ENCODE data around the gene APBA2.
A peak's percentile ranks its signal among the peaks of the same experiment; 100 is the strongest.

APBA2 gene

DNA sequence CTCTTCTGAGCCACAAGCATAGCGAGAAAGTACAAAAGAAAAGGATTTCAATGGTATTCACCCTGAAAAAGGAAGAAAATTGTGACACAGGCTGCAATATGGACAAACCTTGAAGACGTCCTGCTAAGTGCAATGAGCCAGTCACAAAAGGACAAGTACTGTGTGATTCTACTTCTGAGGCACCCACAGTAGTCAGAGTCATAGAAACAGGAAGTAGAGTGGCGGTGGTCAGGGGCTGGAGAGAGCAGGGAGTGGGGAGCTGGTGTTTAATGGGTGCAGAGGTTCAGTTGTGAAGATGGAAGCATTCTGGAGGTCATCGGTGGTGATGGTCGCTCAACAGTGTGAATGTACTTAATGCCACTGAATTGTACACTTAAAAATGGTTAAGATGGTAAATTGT lies 180.5 kb downstream of the APBA2 start:
- DNase-seq: no peak

DNA sequence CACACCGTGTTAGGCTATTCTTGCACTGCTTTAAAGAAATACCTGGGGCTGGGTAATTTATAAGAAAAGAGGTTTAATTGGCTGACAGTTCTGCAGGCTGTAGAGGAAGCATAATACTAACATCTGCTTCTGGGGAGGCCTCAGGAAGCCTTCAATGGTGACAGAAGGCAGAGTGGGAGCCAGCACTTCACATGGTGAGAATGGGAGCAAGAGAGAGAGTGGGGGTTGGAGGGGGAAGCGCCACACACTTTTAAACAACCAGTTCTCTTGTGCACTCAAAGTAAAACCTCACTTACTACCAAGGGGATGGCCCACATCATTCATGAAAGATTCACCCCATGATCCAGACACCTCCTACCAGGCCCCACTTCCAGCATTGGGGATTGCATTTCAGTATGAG lies 181.1 kb downstream of the APBA2 start:
- no peak for DNase-seq

DNA sequence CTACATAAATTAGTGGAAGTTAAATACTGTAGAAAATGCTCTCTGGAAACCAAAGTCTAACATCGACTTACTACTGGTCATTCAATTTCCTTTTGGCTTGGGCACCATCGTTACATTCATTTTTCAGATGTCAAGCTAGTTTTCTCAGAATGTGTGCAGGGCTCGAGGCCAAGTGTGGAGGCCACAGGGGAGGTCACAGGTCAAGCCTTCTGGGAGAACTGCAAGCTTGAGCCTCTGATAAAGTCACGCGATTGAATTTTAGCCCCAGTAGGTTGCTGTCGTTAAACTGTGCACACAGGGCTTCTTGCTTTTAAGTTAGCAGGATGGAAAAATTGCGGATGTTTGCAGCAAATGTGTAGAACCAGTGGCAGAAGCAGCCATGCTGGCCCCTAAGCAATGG lies 182.2 kb downstream of the APBA2 start:
- no peak for DNase-seq

DNA sequence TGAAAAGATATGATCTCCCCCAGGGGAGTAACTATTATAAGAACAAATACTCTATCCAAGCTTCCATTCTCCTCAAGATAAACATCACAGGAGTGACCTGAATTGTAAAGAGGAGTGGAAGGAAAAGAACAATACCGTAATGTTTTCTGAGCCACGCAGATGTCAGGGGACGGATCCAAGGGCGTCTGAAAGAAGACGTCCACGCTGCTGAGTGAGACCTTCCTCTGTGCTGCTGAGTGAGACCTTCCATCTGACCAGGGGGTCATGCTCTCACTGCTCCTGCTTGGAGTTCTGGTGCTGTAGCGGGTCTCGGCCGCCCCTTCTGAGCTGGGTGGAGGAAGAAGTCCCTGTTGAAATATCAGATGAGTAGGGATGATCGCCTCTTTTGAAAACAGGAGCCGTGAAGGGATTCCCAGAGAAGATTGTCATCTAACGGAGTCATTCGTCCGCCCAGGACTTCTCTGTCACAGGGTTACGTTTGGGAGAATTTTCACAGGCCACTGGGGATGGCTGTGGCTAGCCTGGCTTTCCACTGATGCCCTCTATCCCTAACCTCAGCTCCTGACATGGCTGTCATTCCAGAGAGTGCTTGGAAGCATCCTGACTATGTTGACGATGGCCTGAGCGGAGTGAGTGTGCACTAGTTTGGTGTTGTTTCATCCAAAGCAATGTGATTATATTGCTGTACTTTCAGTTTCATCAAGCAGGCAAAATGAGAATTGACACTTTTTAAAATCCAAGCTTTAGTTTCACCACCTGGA lies 184.9 kb downstream of the APBA2 start:
- DNase-seq: no peak

DNA sequence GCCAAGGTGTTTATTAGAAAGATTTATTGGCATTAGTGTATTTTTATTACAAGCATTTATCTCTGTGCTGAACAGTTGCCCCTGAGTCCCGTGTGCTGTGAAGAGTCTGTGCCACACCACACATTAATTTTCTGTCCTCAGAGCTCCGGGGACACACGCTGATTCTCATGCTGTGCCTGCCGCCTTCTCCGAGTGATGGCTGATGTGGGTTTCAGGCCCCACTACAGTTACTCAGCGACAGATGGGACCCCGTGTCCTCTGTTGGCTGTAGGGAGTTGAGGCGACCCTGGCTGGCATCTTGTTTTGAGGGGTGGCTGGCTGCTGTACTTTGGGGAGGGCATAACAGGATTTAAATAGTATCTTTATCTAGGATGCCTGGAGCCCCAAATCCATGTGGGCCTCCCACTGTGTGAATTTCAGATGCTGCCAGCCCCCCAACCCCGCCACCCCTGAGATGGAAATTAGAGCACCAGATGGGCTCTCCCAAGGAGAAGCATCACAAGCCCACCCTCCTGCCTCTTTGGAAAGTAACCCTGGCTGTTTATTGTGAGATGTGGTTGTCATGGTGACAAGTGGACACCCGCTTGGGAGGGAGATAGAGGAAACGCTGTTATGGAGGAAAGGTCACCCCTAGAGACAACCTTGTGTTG lies 185.6 kb downstream of the APBA2 start:
- DNase-seq: no peak

DNA sequence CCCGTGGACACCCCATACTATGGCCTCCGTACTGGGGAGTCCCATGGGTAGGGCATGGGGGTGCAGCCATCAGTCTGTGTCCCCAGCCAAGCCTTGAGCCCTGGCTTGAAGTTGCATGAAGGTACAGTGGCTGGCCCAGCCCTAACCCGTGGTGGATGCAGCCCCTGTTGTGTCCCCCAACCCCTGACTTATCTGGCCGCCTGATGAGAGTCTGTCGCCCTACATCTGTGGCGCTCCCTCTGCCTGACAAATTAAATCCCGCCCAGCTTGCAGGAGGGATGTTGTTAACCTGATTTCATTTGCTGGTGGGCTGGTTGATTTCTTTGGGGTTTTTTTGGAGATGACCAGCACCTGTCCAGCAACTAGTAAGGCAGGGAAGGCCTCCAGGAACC lies 186.1 kb downstream of the APBA2 start:
- no peak for DNase-seq

DNA sequence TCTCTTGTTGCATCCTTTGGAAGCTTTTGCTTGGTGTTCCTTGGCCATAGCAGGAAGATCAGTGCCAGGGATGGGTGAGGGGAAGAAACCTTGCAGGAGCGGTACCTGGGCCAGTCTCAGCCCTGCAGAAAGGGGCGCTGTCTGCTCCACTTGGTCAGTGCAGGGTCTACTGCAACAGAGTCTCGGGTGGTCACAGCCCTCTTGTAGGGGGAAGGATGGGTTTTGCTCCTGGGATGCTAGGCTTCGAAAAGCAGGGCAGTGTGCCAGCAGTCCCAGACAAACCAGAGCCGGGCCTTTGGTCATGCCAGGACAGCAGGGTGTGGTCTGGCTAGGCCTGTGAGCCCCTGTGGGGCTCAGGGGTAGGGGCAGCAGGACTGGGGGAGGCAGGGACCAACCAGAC lies 186.7 kb downstream of the APBA2 start:
- DNase-seq: no peak

DNA sequence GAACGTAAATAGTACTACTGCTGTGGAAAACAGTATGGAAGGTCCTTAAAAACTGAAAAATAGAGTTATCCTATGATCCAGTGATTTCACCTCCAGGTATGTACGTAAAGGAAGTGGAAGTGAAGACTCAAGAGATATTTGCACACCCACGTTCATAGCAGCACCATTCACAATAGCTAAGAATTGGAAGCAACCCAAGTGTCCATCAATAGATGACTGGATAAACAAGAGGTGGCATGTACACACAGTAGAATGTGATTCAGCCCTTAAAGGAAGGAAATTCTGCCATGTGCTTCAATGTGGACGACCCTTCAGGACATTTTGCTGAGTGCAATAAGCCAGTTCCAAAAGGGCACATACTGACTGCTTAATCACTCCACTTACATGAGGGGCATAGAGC lies 188.3 kb downstream of the APBA2 start:
- no peak for DNase-seq

DNA sequence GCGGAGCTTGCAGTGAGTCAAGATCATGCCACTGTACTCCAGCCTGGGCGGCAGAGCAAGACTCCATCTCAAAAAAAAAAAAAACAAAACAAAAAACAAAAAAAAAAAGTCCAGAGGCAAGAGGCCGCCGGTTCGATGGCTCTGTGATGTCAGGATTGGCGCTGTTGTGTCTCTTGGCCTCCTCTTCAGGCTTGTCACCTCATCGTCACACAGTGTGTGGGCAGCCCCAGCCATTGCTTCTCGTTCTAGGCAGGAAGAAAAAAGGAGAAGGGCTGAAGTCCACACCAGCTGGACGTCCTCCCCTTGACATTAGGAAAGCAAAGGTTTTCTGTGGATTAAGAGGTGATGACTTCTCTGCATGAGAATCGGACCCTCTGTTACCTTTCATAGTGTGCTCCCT lies 192.8 kb downstream of the APBA2 start:
- no peak for DNase-seq

DNA sequence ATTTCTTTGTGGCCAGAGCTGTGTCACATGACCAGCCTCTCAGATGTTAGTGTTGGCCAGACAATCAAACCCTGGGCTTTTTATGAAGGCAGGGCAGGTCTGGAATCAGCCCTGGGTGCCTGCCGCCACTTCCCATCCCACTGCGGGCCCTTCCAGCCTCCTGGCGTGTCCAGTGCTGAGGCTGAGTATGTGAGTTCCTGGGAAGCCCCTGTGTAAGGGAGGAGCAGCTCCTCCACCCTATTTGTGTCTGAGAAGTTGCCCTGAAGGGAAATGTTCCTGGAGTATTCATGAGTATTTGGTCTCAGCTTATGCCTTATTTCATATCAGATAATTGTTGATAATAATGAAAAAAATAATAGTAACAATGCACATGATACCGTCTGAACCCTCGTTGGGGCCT lies 193.7 kb downstream of the APBA2 start:
- DNase-seq: no peak

DNA sequence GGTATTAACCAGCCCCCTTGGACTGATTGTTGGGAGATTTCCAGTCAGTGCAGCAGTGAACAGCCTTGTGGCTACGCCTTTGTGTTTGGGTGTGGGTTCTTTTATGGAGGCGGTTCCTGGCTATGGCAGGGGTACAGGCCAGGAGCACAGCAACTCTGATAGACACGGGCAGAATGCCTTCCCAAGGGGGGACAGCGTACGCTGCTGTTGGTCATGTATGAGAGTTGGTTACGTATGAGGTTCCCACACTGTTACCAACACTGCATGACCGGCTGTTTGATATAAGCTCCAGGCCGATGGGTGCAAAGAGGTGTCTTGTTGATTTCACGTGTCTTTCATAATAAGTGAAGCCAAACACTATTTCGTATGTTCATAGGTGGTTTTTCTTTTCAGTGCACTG lies 196.0 kb downstream of the APBA2 start:
- DNase-seq: no peak

DNA sequence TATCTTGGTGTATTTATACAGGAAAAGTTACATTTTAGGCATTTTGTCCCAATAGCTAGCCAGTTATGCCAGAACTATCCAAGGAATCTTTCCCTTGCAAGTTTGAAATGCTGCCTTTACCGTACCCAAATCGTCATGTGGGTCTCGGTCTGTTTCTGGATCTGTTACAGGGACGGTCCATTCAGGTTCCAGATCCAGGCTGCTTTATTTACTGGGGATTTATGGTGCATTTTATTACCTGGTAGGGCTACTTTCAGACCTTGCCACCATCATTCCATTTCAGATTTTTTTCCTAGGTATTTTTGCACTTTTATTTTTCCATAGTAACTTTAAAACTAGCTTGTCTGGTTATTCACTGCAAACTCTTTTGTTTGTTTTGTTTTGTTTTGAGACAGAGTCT lies 197.4 kb downstream of the APBA2 start:
- no peak for DNase-seq

DNA sequence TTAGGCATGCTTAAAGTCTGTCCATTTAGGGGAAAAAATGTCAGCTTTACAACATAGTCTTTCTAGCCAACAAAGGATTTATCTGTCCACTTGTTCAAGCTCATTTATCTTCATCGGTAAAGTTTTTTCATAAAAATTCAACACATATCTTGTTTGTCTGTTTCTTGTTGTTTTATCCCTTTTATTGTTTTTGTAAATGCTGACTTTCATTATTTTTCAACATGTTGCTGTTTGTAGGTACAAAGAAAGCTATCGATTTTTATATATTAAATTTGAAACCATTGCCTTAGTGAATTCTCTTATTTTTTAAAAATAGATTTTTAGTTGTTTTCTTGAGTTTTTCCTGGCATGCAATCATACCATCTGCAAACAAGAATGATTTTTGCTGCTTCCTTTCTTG lies 198.1 kb downstream of the APBA2 start:
- DNase-seq: no peak

DNA sequence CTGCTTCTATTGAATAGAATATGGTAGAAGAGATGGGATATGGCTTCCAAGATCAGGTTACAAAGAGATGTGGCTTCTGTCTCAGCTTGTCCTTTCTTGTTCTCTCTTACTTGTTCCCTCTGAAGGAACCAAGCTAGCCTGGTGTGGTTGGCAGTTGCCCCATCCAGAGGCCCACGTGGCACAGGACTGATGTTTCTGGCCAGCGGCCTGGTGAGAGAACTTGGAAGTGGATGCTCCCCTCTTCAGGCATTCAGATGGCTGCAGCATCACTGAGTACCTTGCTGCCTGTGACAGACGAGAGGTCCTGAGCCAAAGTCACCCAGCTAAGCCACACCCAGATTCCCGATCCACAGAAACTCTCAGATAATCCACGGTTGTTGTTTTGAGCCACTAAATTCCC lies 200.2 kb downstream of the APBA2 start:
- DNase-seq: no peak

DNA sequence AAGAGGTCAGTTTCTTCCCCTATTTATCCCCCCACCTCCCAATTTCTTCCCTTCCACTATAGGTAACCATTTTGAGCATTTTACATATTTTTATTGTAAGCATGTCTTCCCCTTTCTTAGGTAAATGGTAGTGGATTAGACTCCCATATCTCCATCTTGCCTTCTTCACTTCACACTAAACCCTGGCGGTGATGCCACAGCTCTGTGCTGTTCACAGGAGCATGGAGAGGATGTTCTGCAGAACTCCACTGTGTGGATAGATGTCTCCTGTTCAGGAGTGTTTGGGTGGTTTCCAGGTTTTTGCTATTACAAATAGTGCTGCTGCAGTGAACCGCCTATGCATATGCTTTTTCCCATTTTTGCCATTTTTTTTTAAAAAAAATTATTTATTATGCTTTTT lies 201.1 kb downstream of the APBA2 start:
- no peak for DNase-seq

DNA sequence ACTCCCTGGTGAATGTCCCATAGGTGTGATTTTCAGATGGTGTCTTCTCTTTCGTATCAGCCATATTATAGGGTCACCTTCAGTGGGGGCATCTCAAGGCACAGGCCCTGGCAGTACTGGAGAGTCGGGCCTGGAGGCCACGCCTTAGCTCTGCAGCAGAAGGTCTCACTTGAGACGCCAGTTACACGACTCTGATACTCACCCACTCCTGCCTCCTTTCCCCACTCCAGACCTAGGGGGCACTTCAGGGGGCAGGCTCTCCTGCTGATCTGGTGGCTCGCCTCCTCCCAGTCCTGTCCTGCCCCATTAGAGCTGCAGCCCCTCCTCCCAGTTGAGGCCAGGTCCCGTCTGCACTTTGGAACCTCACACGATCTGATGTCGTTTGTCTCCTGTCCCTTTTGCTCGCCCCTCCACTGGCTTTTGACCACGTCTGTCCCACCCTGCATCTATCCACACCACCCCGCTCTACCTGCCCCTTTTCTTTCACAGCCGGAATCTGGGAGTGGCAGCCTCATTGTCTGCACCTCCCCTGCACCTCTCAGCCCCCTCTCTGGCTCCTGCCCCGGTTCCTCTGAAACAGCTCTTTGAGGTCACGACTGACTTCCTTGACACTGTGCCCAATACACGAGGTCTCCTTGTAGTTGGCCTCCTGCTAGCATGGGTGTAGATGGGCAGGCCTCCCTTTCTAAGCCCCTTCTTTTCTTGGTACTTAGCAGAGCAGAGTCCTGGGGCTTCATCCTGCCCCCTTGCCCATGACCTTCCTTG lies 201.9 kb downstream of the APBA2 start:
- no peak for DNase-seq

DNA sequence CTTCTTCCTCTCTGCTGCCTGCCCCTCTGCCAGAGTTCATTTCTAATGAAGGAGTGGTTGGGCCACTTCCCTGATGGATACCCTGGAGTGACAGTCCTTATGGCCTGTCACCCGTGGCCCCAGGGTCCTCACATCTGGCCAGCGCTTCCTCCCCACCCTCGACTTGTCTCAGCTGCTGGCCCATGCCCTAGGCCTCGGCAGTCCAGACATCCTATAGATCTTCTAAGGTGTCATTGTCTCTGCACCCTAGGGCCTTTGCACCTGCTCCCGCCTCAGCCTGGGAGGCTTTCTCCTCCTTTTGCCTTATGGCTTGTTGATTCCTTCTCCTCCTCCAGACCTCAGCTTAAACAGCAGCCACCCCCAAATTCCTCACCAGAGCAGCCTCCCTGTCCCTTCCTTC lies 202.9 kb downstream of the APBA2 start:
- DNase-seq: no peak

DNA sequence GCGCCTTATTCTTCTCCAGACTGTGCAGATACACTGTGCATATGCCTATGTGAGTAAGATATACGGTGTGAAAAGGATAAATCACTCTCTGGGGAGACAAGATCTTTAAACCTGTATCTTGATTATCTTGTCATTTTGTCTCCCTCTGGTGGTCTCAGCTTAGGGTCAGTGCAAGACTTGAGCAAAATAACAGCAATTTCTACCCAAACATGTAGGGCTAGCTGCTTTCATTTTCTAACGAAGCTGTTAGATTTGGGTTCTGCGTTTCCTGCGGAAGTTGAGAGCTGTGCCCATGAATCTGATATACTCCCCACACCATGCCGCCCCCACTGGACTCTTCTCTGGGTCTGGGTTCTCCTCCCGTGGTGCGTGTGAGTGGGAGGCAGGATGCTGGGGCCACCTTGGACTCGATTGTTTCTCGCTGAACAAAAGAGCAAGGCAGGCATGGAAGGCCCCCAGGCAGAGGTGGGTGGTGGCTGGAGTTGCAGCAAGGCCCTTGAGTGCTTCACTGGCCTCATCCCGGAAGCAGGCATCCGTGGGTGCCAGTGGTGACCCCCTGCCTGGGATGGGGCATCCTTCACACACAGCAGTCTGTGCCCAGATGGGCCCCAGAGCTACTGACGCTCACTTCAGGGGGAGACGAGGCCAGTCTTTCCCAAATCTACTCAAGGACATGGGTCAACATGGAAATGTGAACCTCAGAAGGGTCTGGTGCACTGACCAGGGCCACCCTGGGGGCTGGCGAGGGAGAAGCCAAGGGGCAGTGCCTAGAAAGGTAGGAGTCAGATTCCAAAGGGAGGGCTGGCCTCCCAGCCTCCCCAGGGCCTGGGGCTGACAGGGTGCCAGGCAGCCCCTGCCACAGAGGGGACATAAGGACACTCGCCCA lies 204.2 kb downstream of the APBA2 start:
- DNase-seq: no peak

DNA sequence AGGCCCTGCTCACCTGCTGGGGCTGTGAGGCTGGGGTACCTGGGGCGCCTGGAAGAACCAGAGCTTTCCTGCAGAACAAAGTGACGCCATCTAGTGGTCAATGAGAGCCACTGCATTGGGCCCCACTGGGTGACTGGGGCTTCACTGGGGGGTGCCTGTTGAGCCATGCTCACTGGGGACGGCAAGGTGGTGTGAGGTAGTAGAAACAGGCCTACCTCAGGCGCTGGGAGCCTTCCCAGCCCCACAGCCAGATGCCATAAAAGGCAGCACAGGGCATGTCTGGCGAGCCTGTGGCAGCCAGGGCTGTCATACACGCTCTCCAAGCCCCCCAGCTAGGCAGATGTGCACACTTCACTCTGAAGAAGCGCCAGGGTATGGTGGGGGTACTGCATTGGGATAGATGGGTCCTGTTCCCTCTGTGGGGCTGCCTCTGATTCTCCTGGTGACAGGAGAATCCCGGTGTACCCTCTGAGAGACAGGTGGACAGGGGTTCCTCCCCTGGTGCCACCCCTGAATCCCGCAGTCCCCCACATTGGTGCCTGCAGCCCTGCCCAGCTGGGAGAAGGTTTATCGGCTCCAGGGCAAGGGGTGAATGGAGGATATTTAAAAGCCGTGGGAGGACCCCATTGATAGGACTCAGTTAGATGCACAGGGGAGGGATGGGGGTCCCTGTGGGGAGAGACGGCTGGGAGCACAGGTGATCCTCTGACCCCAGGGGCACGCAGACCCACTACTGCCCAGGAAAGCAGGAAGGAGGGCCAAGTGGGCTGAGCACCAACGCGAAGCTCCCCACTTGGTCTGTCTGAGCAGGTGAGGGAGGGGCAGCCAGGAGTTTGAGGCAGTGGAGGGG lies 205.1 kb downstream of the APBA2 start:
- peak; percentile 32 for DNase-seq

DNA sequence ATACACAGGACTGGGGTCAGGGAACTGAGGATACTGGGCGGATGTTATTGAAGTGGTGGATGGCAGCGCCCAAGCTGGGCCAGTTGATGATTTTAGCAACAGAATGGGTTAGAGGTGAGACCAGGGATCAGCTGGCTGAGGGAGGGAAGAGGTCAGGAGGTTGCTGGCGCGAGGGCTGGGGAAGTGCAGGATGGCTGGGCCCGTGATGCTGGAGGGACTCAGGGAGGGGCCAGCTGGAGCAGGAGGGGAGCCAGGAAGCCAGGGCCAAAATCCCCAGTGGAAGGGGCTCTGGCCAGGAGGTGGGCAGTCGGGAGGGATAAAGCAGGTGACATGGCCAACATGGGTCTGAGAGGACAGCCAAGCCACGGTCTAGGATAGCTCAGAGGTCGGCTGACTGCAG lies 205.9 kb downstream of the APBA2 start:
- no peak for DNase-seq

DNA sequence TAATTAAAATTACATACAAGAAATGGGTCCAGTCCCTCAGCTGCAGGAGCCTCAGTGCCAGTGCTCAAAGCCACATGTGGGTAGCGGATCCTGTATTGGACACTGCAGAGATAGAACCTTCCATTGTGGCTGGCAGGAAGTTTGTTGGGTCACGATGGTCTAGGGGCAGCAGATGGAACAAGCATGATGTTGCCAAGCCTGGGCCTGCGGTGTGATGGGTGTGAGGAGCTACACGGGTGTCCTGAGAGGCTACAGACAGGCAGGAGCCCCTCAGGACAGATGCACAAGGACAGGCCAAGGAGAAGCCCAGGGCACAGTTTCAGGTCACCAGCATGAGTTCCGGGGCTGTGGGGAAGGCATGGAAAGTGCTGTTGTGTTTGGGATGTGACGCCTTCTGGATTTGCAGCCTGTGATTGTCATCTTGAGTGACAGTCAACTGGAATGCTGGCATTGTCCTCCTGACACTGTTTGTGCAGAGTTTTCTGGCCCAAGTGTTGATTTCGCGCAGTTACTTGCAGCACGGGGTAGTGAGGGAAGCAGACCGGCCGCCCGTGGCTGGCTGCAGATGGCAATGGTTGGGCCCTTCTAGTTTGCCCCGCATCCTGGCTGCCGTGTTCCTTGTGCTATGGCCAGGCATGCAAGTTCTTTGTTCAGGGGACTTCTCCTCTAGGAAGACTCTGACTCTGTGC lies 206.7 kb downstream of the APBA2 start:
- no peak for DNase-seq

DNA sequence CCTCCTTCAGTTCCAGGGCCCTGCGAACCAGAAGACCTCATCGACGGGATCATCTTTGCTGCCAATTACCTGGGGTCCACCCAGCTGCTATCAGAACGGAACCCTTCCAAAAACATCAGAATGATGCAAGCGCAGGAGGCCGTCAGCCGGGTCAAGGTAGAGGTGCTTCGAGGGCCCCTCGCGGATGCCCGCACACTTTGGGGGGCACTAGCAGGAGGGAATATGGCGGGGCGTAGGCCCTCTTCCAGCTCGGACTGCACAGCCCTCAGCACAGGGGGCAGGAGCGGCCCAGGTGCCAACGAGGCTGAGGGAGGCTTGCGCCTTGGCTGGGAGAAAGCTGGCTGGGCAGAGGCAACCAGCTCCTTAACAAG lies 207.3 kb downstream of the APBA2 start:
- DNase-seq: no peak

All from stimulated activated naive CD4-positive, alpha-beta T cell treated with Interleukin-2 at 50 U/mL for 16 hours (primary cell).